Loucy (cell line): ENCODE results near the gene PPWD1.

ENCODE experiments used
- H2AFZ ChIP-seq: fragments of 200-600 bp; sonication (generic); 2 replicates; pipeline ENCODE4 v1.6.0; 2016; ENCODE audit warnings: antibody characterized with exemption, mild to moderate bottlenecking, low read length, moderate library complexity
- H3F3A ChIP-seq: fragments of 200-600 bp; 2 replicates; pipeline ENCODE4 v1.6.0; 2016; ENCODE audit warnings: antibody characterized with exemption, low read depth, mild to moderate bottlenecking
- H3K27me3 ChIP-seq: fragments of 200-600 bp; sonication (generic); 2 replicates; pipeline ENCODE4 v1.6.1; 2014; ENCODE audit warnings: low read length, mild to moderate bottlenecking; ENCODE audit not compliant: insufficient read depth, poor library complexity, severe bottlenecking
- H3K36me3 ChIP-seq: fragments of 200-600 bp; sonication (generic); 2 replicates; pipeline ENCODE4 v1.6.1; 2016; ENCODE audit warnings: low read length; ENCODE audit not compliant: insufficient read depth
- H3K4me1 ChIP-seq: fragments of 200-600 bp; sonication (generic); 2 replicates; pipeline ENCODE4 v1.5.1; 2014; ENCODE audit warnings: low read length, mild to moderate bottlenecking; ENCODE audit not compliant: insufficient read depth, poor library complexity, severe bottlenecking
- H3K4me2 ChIP-seq: fragments of 200-600 bp; sonication (generic); 2 replicates; pipeline ENCODE4 v1.6.0; 2014; ENCODE audit warnings: antibody characterized with exemption, low read length, low read depth, mild to moderate bottlenecking; ENCODE audit not compliant: poor library complexity, severe bottlenecking
- H3K4me3 ChIP-seq: fragments of 200-600 bp; sonication (generic); 2 replicates; pipeline ENCODE4 v1.5.1; 2014; ENCODE audit warnings: low read length, mild to moderate bottlenecking, mixed read lengths; ENCODE audit not compliant: poor library complexity, severe bottlenecking
- H3K79me2 ChIP-seq: fragments of 200-600 bp; sonication (generic); 2 replicates; pipeline ENCODE4 v1.6.1; 2014; ENCODE audit warnings: low read length; ENCODE audit not compliant: insufficient read depth
- H3K9ac ChIP-seq: fragments of 200-600 bp; sonication (generic); 2 replicates; pipeline ENCODE4 v1.6.0; 2014; ENCODE audit warnings: mild to moderate bottlenecking, low read depth, low read length, moderate library complexity; ENCODE audit not compliant: poor library complexity, severe bottlenecking
- H3K9me2 ChIP-seq: fragments of 200-600 bp; sonication (generic); replicated peaks from 2 replicates; pipeline ENCODE4 v1.6.1; 2016; ENCODE audit warnings: low read depth, low read length, mixed read lengths
- H3K9me3 ChIP-seq: fragments of 200-600 bp; sonication (generic); 2 replicates; pipeline ENCODE4 v1.6.1; 2014; ENCODE audit warnings: mild to moderate bottlenecking, antibody characterized with exemption, low read length, low read depth; ENCODE audit not compliant: insufficient read depth
- H4K20me1 ChIP-seq: fragments of 200-600 bp; sonication (generic); 2 replicates; pipeline ENCODE4 v1.6.0; 2014; ENCODE audit warnings: antibody characterized with exemption, low read length, mild to moderate bottlenecking; ENCODE audit not compliant: insufficient read depth, poor library complexity, severe bottlenecking
- CTCF ChIP-seq: fragments of 200-600 bp; sonication (generic); conservative IDR thresholded peaks from 2 replicates; pipeline ENCODE4 v1.5.1; 2014; ENCODE audit warnings: mild to moderate bottlenecking, antibody characterized with exemption, low read length
- EZH2phosphoT487 ChIP-seq: fragments of 200-600 bp; IDR thresholded peaks from 2 replicates; pipeline ENCODE4 v1.6.1; 2018; ENCODE audit warnings: antibody characterized with exemption, mild to moderate bottlenecking, moderate library complexity, borderline replicate concordance

Gene PPWD1

GRCh38 chr5:65624571-65625555 lies 61.8 kb downstream of the PPWD1 start, which contains the start of the genes SHLD3 and TRAPPC13:
Gene SHLD3 (plus strand): TSS chr5:65625027. CDS start chr5:65629588, 4,561 bp downstream.
Gene TRAPPC13 (plus strand): TSS chr5:65625027. CDS start chr5:65625061, 34 bp downstream.
- peak within 1 kb of the TSS; percentile 96 for H3K4me3 ChIP-seq
- peaks cover 7% of the 10 kb centered on the region for H4K20me1 ChIP-seq
- TF ChIP-seq CTCF (no peak), EZH2phosphoT487 (no peak)

GRCh38 chr5:65625743-65626142 lies 62.6 kb downstream of the PPWD1 start:
- peaks cover 11% of the 10 kb centered on the region for H4K20me1 ChIP-seq
- H3K9me2 ChIP-seq: no peaks in the 10 kb centered on the region
- H3K4me3 ChIP-seq: peak overlapping the region; percentile 96
- H3F3A ChIP-seq: no peaks in the 10 kb centered on the region
- H2AFZ ChIP-seq: no peak overlapping the region
- H3K4me1 ChIP-seq: peaks cover 43% of the 10 kb centered on the region
- peak overlapping the region; percentile 84 for H3K9ac ChIP-seq
- H3K27me3 ChIP-seq: no peaks in the 10 kb centered on the region
- peak overlapping the region; percentile 80 for H3K4me2 ChIP-seq
- no peaks in the 10 kb centered on the region for H3K9me3 ChIP-seq
- H3K79me2 ChIP-seq: peaks cover 65% of the 10 kb centered on the region
- TF ChIP-seq EZH2phosphoT487 (no peak), CTCF (no peak)
- H3K36me3 ChIP-seq: no peaks in the 10 kb centered on the region

More at GRCh38 chr5:65624571-65625555, 61.8 kb downstream of the PPWD1 start, which contains the start of the genes SHLD3 and TRAPPC13:
- Histone ChIP-seq H3K9ac (peak within 1 kb of the TSS; percentile 84), H3K9me3 (no peaks in the 10 kb centered on the region), H2AFZ (peak within 1 kb of the TSS; percentile 94), H3K27me3 (no peaks in the 10 kb centered on the region), H3K9me2 (no peaks in the 10 kb centered on the region), H3K36me3 (no peaks in the 10 kb centered on the region), H3F3A (no peaks in the 10 kb centered on the region), H3K4me2 (peak within 1 kb of the TSS; percentile 80), H3K79me2 (peaks cover 67% of the 10 kb centered on the region), H3K4me1 (peaks cover 38% of the 10 kb centered on the region)

GRCh38 chr5:65630981-65631380 lies 67.9 kb downstream of the PPWD1 start:
- peaks cover 31% of the 10 kb centered on the region for H3K79me2 ChIP-seq
- H3K9me2 ChIP-seq: no peaks in the 10 kb centered on the region
- TF ChIP-seq EZH2phosphoT487: no peak
- TF ChIP-seq CTCF: no peak
- no peak overlapping the region for H2AFZ ChIP-seq
- H3K27me3 ChIP-seq: no peaks in the 10 kb centered on the region
- no peaks in the 10 kb centered on the region for H3K9me3 ChIP-seq
- H3F3A ChIP-seq: peaks cover 2% of the 10 kb centered on the region; the same call in 1 of the 2 replicates
- no peak overlapping the region for H3K9ac ChIP-seq
- peaks cover 4% of the 10 kb centered on the region for H4K20me1 ChIP-seq
- peaks cover 21% of the 10 kb centered on the region for H3K4me1 ChIP-seq
- no peaks in the 10 kb centered on the region for H3K36me3 ChIP-seq
- H3K4me2 ChIP-seq: no peak overlapping the region
- no peak overlapping the region for H3K4me3 ChIP-seq
